Measurements from ENCODE around the gene EMP1.
A peak's percentile ranks its signal among the peaks of the same experiment; 100 is the strongest.

The EMP1 gene, protein sequence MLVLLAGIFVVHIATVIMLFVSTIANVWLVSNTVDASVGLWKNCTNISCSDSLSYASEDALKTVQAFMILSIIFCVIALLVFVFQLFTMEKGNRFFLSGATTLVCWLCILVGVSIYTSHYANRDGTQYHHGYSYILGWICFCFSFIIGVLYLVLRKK

GRCh38 chr12:13196130-13196921 lies at the start of gene EMP1:
Gene EMP1, plus strand, starts transcription at chr12:13196726. Its CDS starts 14,785 bp downstream, at chr12:13211511.
- peak; percentile 54 to 68 for DNase-seq (ENCODE audit: low read depth in 2 of 2)

DNA sequence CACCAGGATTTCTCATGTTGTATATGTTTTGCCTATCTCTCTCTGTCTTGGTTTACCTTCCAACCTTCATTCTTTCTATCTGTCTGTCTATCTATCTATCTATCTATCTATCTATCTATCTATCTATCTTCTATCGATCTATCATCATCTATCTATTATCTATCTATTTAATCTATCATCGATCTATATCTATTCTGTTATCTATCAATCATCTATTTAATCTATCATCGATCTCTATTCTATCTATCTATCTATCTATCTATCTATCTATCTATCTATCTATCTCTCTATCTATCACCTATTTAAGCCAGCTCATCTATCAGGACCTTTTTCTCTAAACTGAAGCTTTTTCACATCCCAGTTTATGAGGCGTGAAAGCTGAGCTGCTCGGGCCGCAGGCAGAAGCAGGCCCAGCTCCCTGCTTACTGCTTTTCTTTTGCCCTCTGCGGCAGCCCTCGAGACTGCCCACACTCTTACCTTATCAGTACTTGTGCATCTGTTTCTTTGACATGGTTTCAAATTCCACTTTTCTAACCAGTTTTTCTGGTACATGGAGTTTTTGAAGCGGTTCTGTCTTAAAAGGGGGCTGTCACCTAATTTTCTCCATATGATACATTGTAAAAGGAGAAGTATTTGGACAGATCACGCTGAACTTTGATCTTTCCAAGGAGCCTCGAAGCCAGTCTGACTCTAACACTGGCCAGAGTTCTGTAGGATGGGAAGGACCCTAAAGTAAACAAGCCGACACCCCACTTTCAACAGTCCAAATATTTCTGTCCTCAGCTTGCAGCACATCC lies 48.6 kb upstream of the EMP1 start:
- no peak for DNase-seq (ENCODE audit: low read depth in 2 of 2)

- DNase-seq (ENCODE audit: low read depth in 2 of 2), result no peak
These were observed 48.1 kb upstream of the EMP1 start for GRCh38 chr12:13148485-13148847.

GRCh38 chr12:13149411-13149810 lies 47.1 kb upstream of the EMP1 start:
- no peak for DNase-seq (ENCODE audit: low read depth in 2 of 2)

DNA sequence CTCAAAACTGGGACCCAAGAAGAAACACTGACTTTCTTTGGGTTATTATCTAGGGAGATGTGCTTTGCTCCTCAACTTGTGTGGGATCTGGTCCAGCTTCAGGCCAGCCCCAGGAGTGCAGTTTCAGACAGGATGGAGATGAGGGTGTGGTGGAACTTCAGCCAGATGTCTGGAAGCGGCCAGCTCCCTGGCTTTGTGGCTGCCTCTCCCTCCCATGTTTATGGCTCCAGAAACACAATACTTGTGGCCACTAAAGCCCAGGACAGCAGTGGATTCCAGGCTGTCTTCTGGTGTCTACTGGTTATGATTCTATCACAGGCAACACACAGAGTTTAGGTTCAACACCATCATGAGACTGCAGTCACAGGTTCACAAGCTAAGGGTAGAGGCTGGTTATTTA lies 44.2 kb upstream of the EMP1 start:
- no peak for DNase-seq (ENCODE audit: low read depth in 2 of 2)

- DNase-seq (ENCODE audit: low read depth in 2 of 2), result no peak
These were observed 43.8 kb upstream of the EMP1 start for GRCh38 chr12:13152756-13153155.

DNA sequence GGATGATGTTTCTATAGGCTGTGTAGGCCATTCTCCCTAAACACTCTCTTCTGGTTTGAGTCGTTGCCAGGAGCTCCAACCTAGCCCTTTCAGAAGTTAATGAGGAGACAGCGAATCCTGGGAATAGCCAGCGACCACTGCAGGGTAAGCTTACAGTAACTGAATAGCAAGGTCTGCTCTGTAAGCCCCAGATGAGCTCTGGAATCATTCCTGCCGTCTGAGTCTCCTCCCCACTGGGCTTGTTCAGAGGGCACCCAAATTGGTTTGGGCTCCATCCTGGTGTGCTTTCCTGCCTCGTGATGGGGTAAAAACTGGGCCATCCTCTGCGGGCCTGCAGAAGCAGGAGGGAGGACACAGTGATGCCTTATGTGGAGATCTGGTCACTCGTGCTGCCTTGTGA lies 43.3 kb upstream of the EMP1 start:
- no peak for DNase-seq (ENCODE audit: low read depth in 2 of 2)

DNA sequence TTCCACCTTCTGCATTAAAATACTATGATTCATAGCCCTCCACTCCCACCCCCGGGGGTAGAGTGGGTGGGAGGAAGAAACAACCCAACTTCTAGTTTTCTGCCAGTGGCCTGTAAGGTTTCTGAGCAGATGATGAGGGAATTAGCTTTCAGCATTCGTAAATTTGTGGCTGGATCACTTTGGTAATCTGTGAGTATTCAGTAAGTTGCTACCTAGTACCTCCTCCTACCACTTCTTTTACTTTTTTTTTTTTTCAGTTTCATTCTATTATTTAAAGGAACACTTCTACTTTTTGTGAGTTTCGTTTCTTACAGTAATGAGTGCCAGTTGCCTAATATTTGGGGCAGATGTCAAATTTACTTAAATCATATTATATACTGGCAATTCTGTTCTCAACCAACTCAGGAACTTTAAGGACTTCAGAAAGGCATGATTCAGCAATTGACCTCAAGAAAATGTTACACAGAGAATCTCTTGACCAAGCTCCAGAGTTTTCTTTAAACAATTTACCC lies 42.4 kb upstream of the EMP1 start:
- DNase-seq (ENCODE audit: low read depth in 2 of 2), result no peak

- DNase-seq (ENCODE audit: low read depth in 2 of 2), result no peak
These were observed 41.7 kb upstream of the EMP1 start for GRCh38 chr12:13154831-13155230.

GRCh38 chr12:13156277-13156676 lies 40.2 kb upstream of the EMP1 start:
- DNase-seq (ENCODE audit: low read depth in 2 of 2), result no peak

GRCh38 chr12:13161172-13161571 lies 35.4 kb upstream of the EMP1 start:
- DNase-seq (ENCODE audit: low read depth in 2 of 2), result no peak

DNA sequence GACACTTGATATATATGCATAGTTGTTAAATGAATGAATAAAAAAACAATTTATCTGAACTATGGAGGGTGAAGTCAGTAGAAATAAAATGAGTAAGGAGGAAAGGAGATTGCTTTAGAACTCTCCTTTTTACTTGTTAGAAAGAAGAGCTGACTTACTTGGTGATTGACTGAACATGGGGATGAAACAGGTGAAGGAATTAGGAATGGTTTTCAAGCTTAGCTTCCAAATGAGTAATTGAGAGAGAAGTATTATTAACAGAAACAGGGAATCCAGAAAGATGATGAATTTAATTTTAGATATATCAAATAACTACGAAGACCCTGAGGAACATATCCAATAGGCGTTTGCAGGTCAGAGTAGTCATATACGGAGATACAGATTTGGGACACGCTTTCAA lies 33.6 kb upstream of the EMP1 start:
- no peak for DNase-seq (ENCODE audit: low read depth in 2 of 2)

GRCh38 chr12:13163868-13164635 lies 32.5 kb upstream of the EMP1 start:
- no peak for DNase-seq (ENCODE audit: low read depth in 2 of 2)

DNA sequence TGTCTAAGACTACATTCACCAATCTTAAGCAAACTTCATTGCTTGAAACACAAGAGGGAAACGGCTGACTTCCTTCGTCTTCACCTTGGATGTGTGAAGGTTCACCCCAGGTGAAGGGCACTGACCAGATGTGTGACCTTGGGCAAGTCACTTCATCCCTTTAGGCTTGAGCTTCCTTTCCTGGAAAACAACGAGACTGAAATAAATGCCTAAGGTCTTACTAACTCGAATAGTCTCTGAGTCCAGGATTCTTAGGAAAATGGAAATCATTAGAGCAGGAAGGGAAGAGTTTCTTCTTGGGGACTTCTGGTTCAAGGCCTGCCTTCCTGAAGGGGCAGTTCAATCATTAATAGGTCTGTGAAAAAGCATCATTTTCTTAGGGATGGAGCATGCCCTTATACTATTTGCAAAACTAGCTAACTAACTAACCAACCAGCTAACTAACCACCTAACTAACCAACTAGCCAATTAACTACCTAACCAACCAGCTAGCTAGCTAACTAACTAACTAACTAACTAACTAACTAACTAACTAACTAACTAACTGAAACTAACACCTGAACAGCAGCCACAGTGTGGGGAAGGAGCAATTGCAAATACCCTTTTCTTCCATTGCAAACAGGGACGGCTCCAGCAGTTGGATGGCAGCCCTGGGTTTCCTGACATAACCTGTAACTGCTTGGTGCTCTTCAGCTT lies 31.5 kb upstream of the EMP1 start:
- DNase-seq (ENCODE audit: low read depth in 2 of 2), result no peak

DNA sequence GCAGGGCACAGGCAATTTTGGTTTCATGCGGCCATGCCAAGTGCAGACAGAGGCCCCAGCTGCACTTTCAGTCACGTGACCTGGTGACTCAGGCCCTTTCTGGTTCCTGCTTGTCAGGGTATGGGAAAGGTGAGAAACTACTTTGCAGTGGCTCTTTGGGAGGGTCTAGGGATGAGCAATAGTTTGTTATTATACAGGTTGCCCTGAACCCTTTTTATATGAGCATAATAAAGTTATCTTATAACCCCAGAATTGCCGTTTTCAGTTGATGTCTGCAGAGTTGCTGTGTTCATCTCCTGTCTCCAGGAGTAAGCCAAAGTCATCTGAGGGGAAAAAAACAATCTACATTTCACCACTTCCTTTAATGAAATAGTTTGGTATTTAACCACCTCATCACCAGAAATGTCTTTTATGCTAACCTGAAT lies 30.9 kb upstream of the EMP1 start:
- peak; percentile 62 to 79 for DNase-seq (ENCODE audit: low read depth in 2 of 2)

- DNase-seq (ENCODE audit: low read depth in 2 of 2), result no peak
These were observed 29.3 kb upstream of the EMP1 start for GRCh38 chr12:13167226-13167625.

GRCh38 chr12:13167906-13168305 lies 28.6 kb upstream of the EMP1 start:
- DNase-seq (ENCODE audit: low read depth in 2 of 2), result no peak

- no peak for DNase-seq (ENCODE audit: low read depth in 2 of 2)
These were observed 27.3 kb upstream of the EMP1 start for GRCh38 chr12:13169272-13169671.

DNA sequence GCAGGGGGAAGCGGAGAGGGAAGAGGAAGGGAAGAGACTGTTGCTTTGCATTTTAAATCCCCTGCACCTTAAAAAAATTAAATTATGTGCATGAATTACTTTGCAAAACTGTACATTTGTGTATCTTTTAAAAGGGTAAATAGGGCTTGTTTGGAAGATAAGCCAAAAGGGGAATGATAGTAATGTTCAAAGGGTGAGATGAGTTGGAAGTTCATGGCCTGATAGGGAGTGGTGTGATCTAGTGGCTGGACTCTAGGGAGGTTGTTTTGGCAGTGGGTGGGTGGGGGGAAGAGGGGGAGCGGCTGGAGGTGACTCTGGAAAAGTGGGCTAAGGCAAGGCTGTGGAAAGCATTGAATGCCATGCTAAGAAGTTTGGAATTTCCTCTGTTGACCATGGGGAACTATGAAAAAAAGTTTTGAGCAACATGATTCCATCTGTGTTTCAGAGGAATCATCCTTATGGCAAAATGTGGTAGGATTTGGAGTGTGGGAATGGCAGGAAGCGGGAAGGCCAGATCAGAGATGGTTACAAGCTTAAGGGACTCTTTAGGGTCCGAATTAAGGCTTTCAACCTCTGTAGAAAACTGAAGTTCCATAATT lies 25.5 kb upstream of the EMP1 start:
- no peak for DNase-seq (ENCODE audit: low read depth in 2 of 2)

DNA sequence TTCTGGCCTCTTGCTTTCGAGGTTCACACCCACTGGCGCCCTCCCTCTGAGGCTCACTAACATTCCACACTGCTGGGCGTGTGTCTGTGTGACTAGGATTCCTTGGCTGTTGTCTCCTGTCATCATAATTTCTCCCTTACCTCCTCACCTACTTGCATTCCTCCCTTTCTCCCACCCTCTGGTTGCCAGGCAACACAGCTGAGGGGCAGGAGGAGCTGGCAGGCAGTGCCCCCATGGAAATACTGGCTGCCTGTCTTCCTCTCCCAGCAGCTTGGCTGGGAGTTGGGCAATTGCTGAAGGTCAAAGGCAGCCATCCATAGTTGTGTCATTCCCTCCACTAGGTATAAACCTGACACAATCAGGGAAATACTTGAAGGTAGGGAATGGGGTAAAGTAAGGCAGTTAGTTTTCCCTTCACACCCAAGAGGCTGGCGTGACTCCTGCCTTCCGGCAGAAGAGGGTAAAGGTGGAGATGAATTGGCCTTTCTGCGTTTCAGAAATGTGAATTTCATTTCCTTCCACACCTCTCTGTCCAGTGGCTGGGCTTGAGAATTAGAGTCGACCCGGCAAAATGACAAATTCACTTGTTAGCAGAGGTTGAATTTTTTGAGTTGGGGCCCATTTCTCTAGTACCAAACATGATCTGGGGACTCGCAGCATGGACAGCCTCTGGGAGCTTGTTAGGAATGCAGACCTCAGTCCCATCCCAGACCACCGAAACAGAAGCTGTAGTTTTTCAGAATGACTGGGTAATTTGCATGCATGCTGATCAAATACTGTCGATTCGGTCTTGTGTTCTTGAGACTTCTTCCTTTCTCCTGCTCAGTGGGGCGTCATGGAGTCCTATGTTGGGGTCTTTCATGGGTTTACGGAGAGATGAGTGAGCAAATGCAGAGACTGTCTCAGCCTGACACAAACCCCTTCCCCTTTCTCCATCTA lies 24.3 kb upstream of the EMP1 start:
- DNase-seq (ENCODE audit: low read depth in 2 of 2), result no peak
